CD4-positive, alpha-beta T cell (primary cell): ENCODE results near the gene MBOAT2. TPM values are rescaled to one million over a fixed set of nuclear protein-coding genes. Genes with fewer than 3 reads are reported as not detected.

ENCODE experiments used
- ATAC-seq: fragments of 200-7000 bp; cut with Tn5 transposase; one replicate; pipeline ENCODE4 v1.10.0; 2022; ENCODE audit warnings: mild to moderate bottlenecking; ENCODE audit not compliant: poor library complexity
- CTCF ChIA-PET: fragments of 350-600 bp; sonication (Branson Sonifier 250); formaldehyde crosslinking; loops from one replicate; lab custom pipeline; 2021; ENCODE audit warnings: antibody characterized with exemption, inconsistent platforms; lab: Charles Lee
- POLR2A ChIA-PET: fragments of 350-600 bp; sonication (Branson Sonifier 250); formaldehyde crosslinking; loops from one replicate; lab custom pipeline; 2021; ENCODE audit warnings: antibody characterized with exemption, inconsistent platforms; lab: Charles Lee
- DNase-seq, 14 experiments: peaks; one replicate each; pipeline ENCODE4 v3.0.0-alpha.2; 2013 to 2020; ENCODE audit warnings: mixed read lengths in 2 of 14
- H3K27ac ChIP-seq, 2 donors: one replicate each; pipeline versions ENCODE4 v1.5.1 to v1.7.0; 2013; ENCODE audit warnings: low read length in 2 of 2, low read depth in 1 of 2, mild to moderate bottlenecking in 1 of 2
- H3K27me3 ChIP-seq, 2 experiments: 1 replicate in 1 of 2; 2 replicates in 1 of 2; pipeline versions ENCODE4 v1.6.1 to v1.7.0; 2013; ENCODE audit warnings: low read length in 2 of 2, control low read depth in 1 of 2, mild to moderate bottlenecking in 1 of 2, moderate library complexity in 1 of 2; ENCODE audit not compliant: insufficient read depth in 2 of 2, control insufficient read depth in 1 of 2
- H3K36me3 ChIP-seq: one replicate; pipeline ENCODE4 v1.6.1; 2013; ENCODE audit warnings: low read length, control low read depth; ENCODE audit not compliant: insufficient read depth
- H3K4me1 ChIP-seq: one replicate; pipeline ENCODE4 v1.6.1; 2013; ENCODE audit warnings: low read length, control low read depth; ENCODE audit not compliant: insufficient read depth
- H3K4me3 ChIP-seq: one replicate; pipeline ENCODE4 v1.5.1; 2013; ENCODE audit warnings: mild to moderate bottlenecking, low read length, moderate library complexity
- H3K9me3 ChIP-seq, 2 experiments: 1 replicate in 1 of 2; 2 replicates in 1 of 2; pipeline versions ENCODE4 v1.6.1 to v1.7.0; 2013; ENCODE audit warnings: low read length in 2 of 2, mild to moderate bottlenecking in 2 of 2, control low read depth in 1 of 2, moderate library complexity in 1 of 2; ENCODE audit not compliant: control insufficient read depth in 1 of 2, insufficient read depth in 1 of 2
- H3K27ac Mint-ChIP-seq: one replicate; pipeline ENCODE4 v1.8.0; 2020; ENCODE audit warnings: mixed read lengths
- H3K27me3 Mint-ChIP-seq: one replicate; pipeline ENCODE4 v1.8.0; 2021; ENCODE audit warnings: mixed read lengths
- H3K36me3 Mint-ChIP-seq: one replicate; pipeline ENCODE4 v1.8.0; 2021; ENCODE audit warnings: low read depth, mixed read lengths
- H3K4me1 Mint-ChIP-seq: one replicate; pipeline ENCODE4 v1.8.0; 2021; ENCODE audit warnings: low read depth, mixed read lengths
- H3K4me3 Mint-ChIP-seq: one replicate; pipeline ENCODE4 v1.8.0; 2020; ENCODE audit warnings: mild to moderate bottlenecking, mixed read lengths
- H3K9me3 Mint-ChIP-seq: one replicate; pipeline ENCODE4 v1.8.0; 2020; ENCODE audit warnings: mixed read lengths
- CTCF ChIP-seq: fragments of 200-600 bp; IDR thresholded peaks from one replicate; pipeline ENCODE4 v1.8.0; 2022; ENCODE audit warnings: antibody characterized with exemption, mild to moderate bottlenecking
- intact Hi-C, 2 experiments: fragments of 100-400 bp; cut with DNase I in 1 of 2; cut with micrococcal nuclease in 1 of 2; formaldehyde crosslinking; loops; one replicate each; pipeline versions ENCODE4 v1.15.1 to v1.9.0; 2023 to 2025; cut with DNase I, micrococcal nuclease
- total RNA-seq, 174 experiments: library from RNA in 2 of 174; stranded (reverse) in 2 of 174; gene quantifications; one replicate each; pipeline ENCODE4 v1.2.3 and lab custom pipeline; 2021 to 2026

MBOAT2 gene
- total RNA-seq, 2 experiments from 2014 or later = 1.9 to 2.0 TPM

GRCh38 chr2:8966123-8966908 lies 37.2 kb downstream of the MBOAT2 start:
- no peaks in the 10 kb centered on the region for H3K36me3 ChIP-seq
- ATAC-seq (no peak), DNase-seq (no peak)
- no peak overlapping the region for H3K27ac ChIP-seq
- intact Hi-C loops = no loop called here
- no peak overlapping the region for H3K27ac Mint-ChIP-seq
- POLR2A ChIA-PET = no interaction called here
- H3K36me3 Mint-ChIP-seq = no peaks in the 10 kb centered on the region
- H3K4me3 Mint-ChIP-seq = no peak overlapping the region
- CTCF ChIA-PET = no interaction called here
- H3K4me3 ChIP-seq = no peak overlapping the region
- no peaks in the 10 kb centered on the region for H3K27me3 Mint-ChIP-seq
- H3K4me1 ChIP-seq = no peaks in the 10 kb centered on the region
- no peaks in the 10 kb centered on the region for H3K4me1 Mint-ChIP-seq
- peaks cover 2% of the 10 kb centered on the region for H3K9me3 Mint-ChIP-seq
- H3K27me3 ChIP-seq = no peaks in the 10 kb centered on the region
- TF ChIP-seq CTCF = no peak
- H3K9me3 ChIP-seq = no peaks in the 10 kb centered on the region

- no peaks in the 10 kb centered on the region for H3K27me3 ChIP-seq
- Mint-ChIP-seq H3K9me3 (peaks cover 2% of the 10 kb centered on the region), H3K4me1 (no peaks in the 10 kb centered on the region), H3K27me3 (no peaks in the 10 kb centered on the region), H3K4me3 (no peak overlapping the region), H3K36me3 (no peaks in the 10 kb centered on the region), H3K27ac (no peak overlapping the region)
- no peaks in the 10 kb centered on the region for H3K36me3 ChIP-seq
- ATAC-seq (no peak), DNase-seq (no peak)
- POLR2A ChIA-PET = no interaction called here
- CTCF ChIA-PET = no interaction called here
- intact Hi-C loops = no loop called here
- no peaks in the 10 kb centered on the region for H3K4me1 ChIP-seq
- no peaks in the 10 kb centered on the region for H3K9me3 ChIP-seq
- no peak for TF ChIP-seq CTCF
- no peak overlapping the region for H3K27ac ChIP-seq
- H3K4me3 ChIP-seq = no peak overlapping the region
Observed at GRCh38 chr2:8965216-8965969, 38.1 kb downstream of the MBOAT2 start.

GRCh38 chr2:8962890-8963289 lies 40.6 kb downstream of the MBOAT2 start:
- intact Hi-C loops = no loop called here
- ATAC-seq (no peak), DNase-seq (no peak)
- no peaks in the 10 kb centered on the region for H3K9me3 ChIP-seq
- H3K4me1 ChIP-seq = no peaks in the 10 kb centered on the region
- TF ChIP-seq CTCF = no peak
- no peak overlapping the region for H3K4me3 ChIP-seq
- CTCF ChIA-PET = no interaction called here
- Mint-ChIP-seq H3K27ac (no peak overlapping the region), H3K36me3 (no peaks in the 10 kb centered on the region), H3K4me1 (no peaks in the 10 kb centered on the region), H3K27me3 (no peaks in the 10 kb centered on the region), H3K9me3 (no peaks in the 10 kb centered on the region), H3K4me3 (no peak overlapping the region)
- POLR2A ChIA-PET = no interaction called here
- H3K27me3 ChIP-seq = no peaks in the 10 kb centered on the region
- no peak overlapping the region for H3K27ac ChIP-seq
- H3K36me3 ChIP-seq = no peaks in the 10 kb centered on the region
